Rectal smooth muscle tissue (tissue), 1 donor: ENCODE data around the gene ADGRV1.
"Not testable (repeated sequence)": the region's sequence is repeated elsewhere in the genome, so short reads cannot be mapped to it uniquely, and the experiment has no call there.

ENCODE experiments used
- H3K27ac ChIP-seq: one replicate; pipeline ENCODE4 v1.7.0; 2013; ENCODE audit warnings: low read depth, low read length, inconsistent platforms
- H3K27me3 ChIP-seq: one replicate; pipeline ENCODE4 v1.7.0; 2013; ENCODE audit warnings: low read length; ENCODE audit not compliant: control insufficient read depth, insufficient read depth
- H3K36me3 ChIP-seq: one replicate; pipeline ENCODE4 v1.7.0; 2013; ENCODE audit warnings: low read length; ENCODE audit not compliant: control insufficient read depth, insufficient read depth
- H3K4me1 ChIP-seq: one replicate; pipeline ENCODE4 v1.7.0; 2013; ENCODE audit warnings: low read length; ENCODE audit not compliant: control insufficient read depth, insufficient read depth
- H3K4me3 ChIP-seq: one replicate; pipeline ENCODE4 v1.7.0; 2013; ENCODE audit warnings: low read length
- H3K9ac ChIP-seq: one replicate; pipeline ENCODE4 v1.7.0; 2013; ENCODE audit warnings: low read length

The ADGRV1 gene

DNA sequence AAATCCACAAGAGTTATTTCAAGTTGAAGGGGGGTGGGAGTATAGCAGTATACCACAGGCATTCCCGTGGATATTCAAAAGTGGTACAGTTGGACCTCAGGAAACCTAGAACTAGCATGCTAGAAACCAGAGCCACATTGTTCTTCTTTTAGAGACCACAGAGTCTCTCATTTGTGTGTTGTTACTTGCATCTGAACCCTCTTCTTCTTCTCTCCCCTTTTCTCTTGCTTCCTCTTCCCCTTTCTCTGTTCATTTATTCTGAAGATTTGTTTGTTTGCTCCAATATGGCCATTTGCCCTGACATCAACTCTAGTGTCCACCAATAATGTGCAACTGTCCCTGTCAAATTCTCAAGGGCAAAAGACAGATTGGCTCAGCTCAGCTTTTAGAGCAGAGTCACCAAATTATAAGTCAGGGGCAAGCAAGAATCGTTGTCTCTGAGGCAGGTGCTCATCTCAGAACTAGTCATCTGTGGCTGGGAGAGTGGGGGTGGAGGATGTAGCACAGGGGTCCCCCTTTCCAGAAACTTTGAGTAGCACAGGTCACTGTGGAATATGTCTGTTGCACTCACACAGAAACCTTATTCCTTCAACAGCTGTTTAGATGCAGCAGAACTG, 503.5 kb downstream of the ADGRV1 start:
- Histone ChIP-seq H3K4me1 (no peaks in the 10 kb centered on the region), H3K9ac (no peak overlapping the region), H3K36me3 (no peaks in the 10 kb centered on the region), H3K27ac (no peak overlapping the region), H3K4me3 (no peak overlapping the region), H3K27me3 (no peaks in the 10 kb centered on the region)

- H3K36me3 ChIP-seq, H3K9ac ChIP-seq, H3K4me3 ChIP-seq, H3K27ac ChIP-seq, H3K27me3 ChIP-seq, H3K4me1 ChIP-seq: not testable (repeated sequence)
Measured at GRCh38 chr5:91063098-91063690, 504.6 kb downstream of the ADGRV1 start.

- Histone ChIP-seq H3K36me3 (no peaks in the 10 kb centered on the region), H3K27me3 (no peaks in the 10 kb centered on the region), H3K27ac (peak overlapping the region; percentile 6), H3K4me3 (no peak overlapping the region), H3K9ac (no peak overlapping the region), H3K4me1 (no peaks in the 10 kb centered on the region)
Measured at GRCh38 chr5:91065496-91065895, 506.9 kb downstream of the ADGRV1 start.

DNA sequence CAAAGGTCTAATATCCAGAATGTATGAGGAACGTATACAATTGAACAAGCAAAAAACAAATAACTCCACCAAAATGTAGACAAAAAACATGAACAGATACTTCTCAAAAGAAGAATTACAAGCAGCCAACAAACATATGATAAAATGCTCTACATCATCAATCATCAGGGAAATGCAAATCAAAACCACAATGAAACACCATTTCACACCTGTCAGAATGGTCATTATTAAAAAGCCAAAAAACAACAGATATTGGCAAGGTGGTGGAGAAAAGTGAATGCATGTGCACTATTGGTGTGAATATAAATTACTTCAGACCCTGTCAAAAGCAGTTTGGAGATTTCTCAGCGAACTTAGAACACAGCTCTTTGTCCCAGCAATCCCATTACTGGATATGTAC, 510.8 kb downstream of the ADGRV1 start:
- Histone ChIP-seq H3K4me3 (no peak overlapping the region), H3K27ac (no peak overlapping the region), H3K4me1 (peaks cover 6% of the 10 kb centered on the region), H3K9ac (no peak overlapping the region), H3K36me3 (no peaks in the 10 kb centered on the region), H3K27me3 (no peaks in the 10 kb centered on the region)

DNA sequence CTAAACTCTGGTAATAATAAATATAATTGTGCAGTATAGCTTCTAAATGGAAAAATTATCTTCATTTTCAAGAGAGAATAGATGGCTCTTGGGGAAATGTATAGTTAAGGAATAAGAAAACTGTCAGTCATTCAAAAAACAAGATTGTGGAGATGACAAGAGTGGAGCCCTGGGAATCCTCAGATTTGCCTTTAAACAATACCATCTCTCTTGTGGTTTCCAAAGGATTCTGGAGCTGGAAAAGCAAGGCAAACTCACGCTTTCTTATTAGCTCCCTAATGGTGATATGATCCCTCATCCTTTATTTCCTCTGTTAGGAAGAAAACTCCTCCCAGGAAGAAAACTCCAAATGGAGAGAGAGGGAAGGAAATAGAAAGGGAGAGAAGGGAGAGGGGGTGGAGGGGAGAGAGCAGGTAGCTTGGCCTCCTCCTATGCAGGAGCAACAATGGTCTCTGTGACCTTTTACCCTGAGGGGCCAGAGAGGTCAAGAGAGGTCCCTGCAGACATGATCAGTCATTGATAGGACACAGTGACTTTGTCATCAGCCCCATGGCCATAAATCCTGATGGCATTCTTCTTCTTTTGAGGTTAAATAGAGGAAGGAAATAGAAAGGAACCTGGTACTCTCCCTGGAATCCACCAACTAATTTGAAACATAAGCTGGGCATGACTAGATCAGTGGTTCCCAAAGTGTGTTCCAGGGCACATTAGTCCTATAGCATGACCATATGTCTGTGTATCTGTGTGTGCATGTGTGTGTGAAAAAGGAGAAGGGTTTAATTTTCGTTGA, 512.4 kb downstream of the ADGRV1 start:
- Histone ChIP-seq H3K27ac (no peak overlapping the region), H3K9ac (no peak overlapping the region), H3K36me3 (no peaks in the 10 kb centered on the region), H3K27me3 (no peaks in the 10 kb centered on the region), H3K4me1 (peaks cover 6% of the 10 kb centered on the region), H3K4me3 (no peak overlapping the region)

- no peaks in the 10 kb centered on the region for H3K27me3 ChIP-seq
- H3K9ac ChIP-seq = no peak overlapping the region
- H3K4me1 ChIP-seq = peaks cover 6% of the 10 kb centered on the region
- H3K27ac ChIP-seq = peak overlapping the region; percentile 30
- no peaks in the 10 kb centered on the region for H3K36me3 ChIP-seq
- no peak overlapping the region for H3K4me3 ChIP-seq
Measured at GRCh38 chr5:91072881-91073280, 514.3 kb downstream of the ADGRV1 start.

- H3K4me3 ChIP-seq = no peak overlapping the region
- no peaks in the 10 kb centered on the region for H3K27me3 ChIP-seq
- H3K9ac ChIP-seq = no peak overlapping the region
- no peak overlapping the region for H3K27ac ChIP-seq
- H3K36me3 ChIP-seq = no peaks in the 10 kb centered on the region
- H3K4me1 ChIP-seq = peaks cover 6% of the 10 kb centered on the region
Measured at GRCh38 chr5:91074615-91075014, 516.0 kb downstream of the ADGRV1 start.

DNA sequence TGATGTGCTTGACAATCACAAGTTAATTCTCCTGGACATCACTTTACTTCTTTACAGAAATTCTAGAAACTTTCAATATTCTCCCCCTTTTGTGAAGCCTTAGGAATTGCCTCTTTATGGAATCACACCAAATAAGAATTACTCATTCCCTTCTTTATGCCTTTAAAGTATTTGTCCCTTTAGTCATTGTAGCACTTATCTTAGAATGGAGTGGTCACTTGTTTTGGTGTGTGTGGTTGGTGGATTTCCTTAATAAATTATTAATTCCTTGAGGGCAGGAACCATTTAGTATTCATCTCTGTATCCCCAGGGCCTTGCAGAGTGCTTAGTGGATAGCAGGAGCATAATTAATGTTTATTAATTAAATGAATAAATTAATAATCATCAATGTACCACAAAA, 517.5 kb downstream of the ADGRV1 start:
- H3K4me1 ChIP-seq = peaks cover 6% of the 10 kb centered on the region
- H3K27ac ChIP-seq = no peak overlapping the region
- H3K27me3 ChIP-seq = no peaks in the 10 kb centered on the region
- H3K36me3 ChIP-seq = no peaks in the 10 kb centered on the region
- no peak overlapping the region for H3K9ac ChIP-seq
- H3K4me3 ChIP-seq = no peak overlapping the region

GRCh38 chr5:91077623-91078022, 519.0 kb downstream of the ADGRV1 start:
- no peak overlapping the region for H3K4me3 ChIP-seq
- H3K36me3 ChIP-seq = no peaks in the 10 kb centered on the region
- no peaks in the 10 kb centered on the region for H3K27me3 ChIP-seq
- no peak overlapping the region for H3K27ac ChIP-seq
- peaks cover 5% of the 10 kb centered on the region for H3K4me1 ChIP-seq
- no peak overlapping the region for H3K9ac ChIP-seq

DNA sequence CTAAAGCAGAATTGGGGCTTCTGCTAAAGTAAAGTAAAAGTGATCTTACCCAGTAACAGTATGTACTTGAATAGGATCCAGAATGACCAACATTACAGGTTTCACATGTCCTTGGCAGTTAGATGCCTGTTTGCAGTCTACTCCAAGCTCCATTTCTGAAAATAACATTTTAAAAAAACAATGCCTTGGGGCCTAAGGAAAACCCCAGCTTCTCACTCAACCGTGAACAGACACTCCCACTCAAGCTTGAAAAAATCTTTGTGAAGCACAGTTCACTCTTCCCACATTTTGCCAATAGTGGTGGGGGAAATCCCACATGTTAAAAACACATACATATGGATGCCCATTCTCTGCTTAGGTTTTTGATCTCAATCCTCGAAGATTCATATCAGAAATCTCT, 520.4 kb downstream of the ADGRV1 start:
- H3K9ac ChIP-seq = no peak overlapping the region
- no peaks in the 10 kb centered on the region for H3K27me3 ChIP-seq
- no peak overlapping the region for H3K27ac ChIP-seq
- H3K36me3 ChIP-seq = no peaks in the 10 kb centered on the region
- no peak overlapping the region for H3K4me3 ChIP-seq
- H3K4me1 ChIP-seq = no peaks in the 10 kb centered on the region

DNA sequence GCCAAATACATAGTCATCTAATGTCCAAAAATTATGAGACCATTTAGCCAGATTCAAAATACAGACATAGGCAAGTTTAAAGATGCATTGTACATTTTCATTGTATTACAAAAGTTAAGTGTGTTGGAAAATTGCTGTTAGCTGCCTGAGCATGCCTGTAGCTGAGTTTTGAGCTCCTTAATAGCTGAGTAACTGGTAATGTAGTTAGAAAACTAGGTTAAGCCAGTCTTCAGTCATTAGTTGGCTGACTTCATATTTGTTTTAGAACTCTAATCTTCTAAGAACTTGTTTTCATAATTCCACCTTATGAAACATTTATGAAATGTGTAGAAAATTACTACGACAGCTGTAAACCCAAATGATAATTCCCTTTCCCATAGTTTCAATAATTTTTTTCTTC, 531.2 kb downstream of the ADGRV1 start:
- H3K4me3 ChIP-seq = no peak overlapping the region
- no peaks in the 10 kb centered on the region for H3K36me3 ChIP-seq
- H3K27ac ChIP-seq = no peak overlapping the region
- no peaks in the 10 kb centered on the region for H3K27me3 ChIP-seq
- no peak overlapping the region for H3K9ac ChIP-seq
- H3K4me1 ChIP-seq = peaks cover 3% of the 10 kb centered on the region

DNA sequence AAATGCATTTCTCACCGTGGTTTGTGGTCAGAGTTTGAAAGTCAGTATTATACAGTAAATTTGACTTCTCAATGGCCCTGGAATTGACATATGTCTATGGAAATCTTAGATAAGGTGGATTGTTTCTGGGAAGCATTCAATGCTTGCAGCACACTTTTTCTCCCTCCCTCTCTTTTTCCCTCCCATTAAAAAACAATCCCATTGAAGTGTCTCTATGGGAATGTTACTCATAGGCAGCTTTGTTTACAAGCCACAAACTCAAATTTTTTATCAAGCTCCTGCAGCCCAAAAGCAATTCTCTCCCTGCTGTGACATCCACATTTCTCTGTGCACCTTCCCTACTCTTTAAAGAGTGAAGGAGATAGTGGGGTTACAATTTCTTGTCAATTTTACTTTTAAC, 532.4 kb downstream of the ADGRV1 start:
- Histone ChIP-seq H3K4me3 (no peak overlapping the region), H3K4me1 (peaks cover 4% of the 10 kb centered on the region), H3K27ac (no peak overlapping the region), H3K36me3 (no peaks in the 10 kb centered on the region), H3K9ac (no peak overlapping the region), H3K27me3 (no peaks in the 10 kb centered on the region)
